Spinal cord (tissue), 10 donors: ENCODE measurements around the gene NEK11. TPM values are rescaled to one million over a fixed set of nuclear protein-coding genes. Genes with fewer than 3 reads are reported as not detected.

Experiments used
- DNase-seq, 6 donors: peaks; one replicate each; pipeline versions ENCODE4 v3.0.0 to v3.0.0-alpha.2; 2013 to 2015; ENCODE audit warnings: low spot score in 6 of 6, low read depth in 4 of 6
- H3K27ac ChIP-seq: one replicate; pipeline ENCODE4 v1.5.1; 2013; ENCODE audit warnings: low read depth, low read length, control low read depth
- H3K27me3 ChIP-seq: one replicate; pipeline ENCODE4 v1.6.1; 2013; ENCODE audit warnings: low read length; ENCODE audit not compliant: control insufficient read depth, insufficient read depth
- H3K36me3 ChIP-seq: one replicate; pipeline ENCODE4 v1.6.1; 2013; ENCODE audit warnings: low read length; ENCODE audit not compliant: control insufficient read depth, insufficient read depth
- H3K4me1 ChIP-seq: one replicate; pipeline ENCODE4 v1.6.1; 2013; ENCODE audit warnings: low read length; ENCODE audit not compliant: control insufficient read depth, insufficient read depth
- H3K4me3 ChIP-seq: one replicate; pipeline ENCODE4 v1.5.1; 2013; ENCODE audit warnings: low read depth, low read length, control low read depth
- H3K9me3 ChIP-seq: one replicate; pipeline ENCODE4 v1.6.1; 2013; ENCODE audit warnings: low read length; ENCODE audit not compliant: control insufficient read depth, insufficient read depth
- WGBS: methylation state at CpG from one replicate; pipeline ENCODE4 v1.1.5; 2013; ENCODE audit warnings: missing lambda C conversion rate; ENCODE audit not compliant: insufficient coverage; 5-methylcytosine and 5-hydroxymethylcytosine counted together
- polyA plus RNA-seq, 2 donors: library from polyadenylated mRNA; unstranded; fragments of 120-200 nt; gene quantifications; one replicate each; pipeline ENCODE4 v1.2.1, GENCODE V29; 2013; ENCODE audit not compliant: insufficient read length in 2 of 2
- small RNA-seq: library from RNA; depleted of rRNA; stranded (forward); fragments of <200 nt; gene quantifications from one replicate; pipeline ENCODE3, GENCODE V24; 2014; ENCODE audit warnings: low replicate concordance
- total RNA-seq, 2 donors: library from RNA; depleted of rRNA in 1 of 2; stranded (reverse); fragments of 120-200 nt in 1 of 2; fragments of >200 nt in 1 of 2; gene quantifications; one replicate each; pipeline versions ENCODE4 v1.2.3 to v1.2.4, GENCODE V29; 2013 to 2014
- donor health status: healthy.

Gene NEK11
- total and polyA plus RNA-seq, 4 donors: 20.8 to 42.1 (median 23.3) TPM

- no peaks in the 10 kb centered on the region for H3K36me3 ChIP-seq
- no peak for DNase-seq
- H3K27me3 ChIP-seq: no peaks in the 10 kb centered on the region
- H3K4me3 ChIP-seq: no peak overlapping the region
- no peaks in the 10 kb centered on the region for H3K9me3 ChIP-seq
- H3K27ac ChIP-seq: no peak overlapping the region
- H3K4me1 ChIP-seq: no peaks in the 10 kb centered on the region
- 90% methylated on average over 2 of the region's 4 CpGs for WGBS
Measured at GRCh38 chr3:131393868-131394267, 367.2 kb downstream of the NEK11 start.

- H3K4me1 ChIP-seq: no peaks in the 10 kb centered on the region
- no peak overlapping the region for H3K27ac ChIP-seq
- H3K27me3 ChIP-seq: no peaks in the 10 kb centered on the region
- H3K36me3 ChIP-seq: no peaks in the 10 kb centered on the region
- H3K4me3 ChIP-seq: no peak overlapping the region
- H3K9me3 ChIP-seq: no peaks in the 10 kb centered on the region
- DNase-seq: no peak
Measured at GRCh38 chr3:131394400-131394799, 367.7 kb downstream of the NEK11 start.

GRCh38 chr3:131396170-131396569 lies 369.5 kb downstream of the NEK11 start:
- H3K27ac ChIP-seq: no peak overlapping the region
- H3K4me1 ChIP-seq: no peaks in the 10 kb centered on the region
- no peak overlapping the region for H3K4me3 ChIP-seq
- no peaks in the 10 kb centered on the region for H3K9me3 ChIP-seq
- no peak for DNase-seq
- H3K27me3 ChIP-seq: no peaks in the 10 kb centered on the region
- no peaks in the 10 kb centered on the region for H3K36me3 ChIP-seq

GRCh38 chr3:131397889-131398288 lies 371.2 kb downstream of the NEK11 start:
- no peak overlapping the region for H3K4me3 ChIP-seq

More at GRCh38 chr3:131397889-131398288, 371.2 kb downstream of the NEK11 start:
- Histone ChIP-seq H3K27ac (no peak overlapping the region), H3K9me3 (no peaks in the 10 kb centered on the region), H3K36me3 (no peaks in the 10 kb centered on the region), H3K27me3 (no peaks in the 10 kb centered on the region), H3K4me1 (no peaks in the 10 kb centered on the region)
- WGBS: 59% methylated on average over 2 of the region's 4 CpGs
- DNase-seq: no peak

Small RNA genes within 50 kb of the gene (small RNA-seq; reads per million reads assigned to genes)
- gene RNU6-726P: not detected

Other genes starting within 250 kb of the NEK11 start
- 100 to 1,000 TPM in 1 of 2 donors, 10 to 100 TPM in 1; 82.5 to 171 TPM for gene ATP2C1, start 132.8 kb upstream of the NEK11 start, total RNA-seq
- gene ATP2C1, start 132.8 kb upstream of the NEK11 start, polyA plus RNA-seq: 100 to 1,000 TPM; 124 to 149 TPM
- gene ASTE1, start 52 bp upstream of the NEK11 start, total RNA-seq: 10 to 100 TPM in 1 of 2 donors, 1 to 10 TPM in 1; 9.7 to 13.2 TPM
- 10 to 100 TPM in 1 of 2 donors, 1 to 10 TPM in 1; 9.0 to 11.9 TPM for gene ASTE1, start 52 bp upstream of the NEK11 start, polyA plus RNA-seq